Measurements from ENCODE around the gene PDXK. TPM values are rescaled to one million over a fixed set of nuclear protein-coding genes. Genes with fewer than 3 reads are reported as not detected.

PDXK gene
- total RNA-seq, 1 experiment from 2014 or later: 175 TPM

DNA sequence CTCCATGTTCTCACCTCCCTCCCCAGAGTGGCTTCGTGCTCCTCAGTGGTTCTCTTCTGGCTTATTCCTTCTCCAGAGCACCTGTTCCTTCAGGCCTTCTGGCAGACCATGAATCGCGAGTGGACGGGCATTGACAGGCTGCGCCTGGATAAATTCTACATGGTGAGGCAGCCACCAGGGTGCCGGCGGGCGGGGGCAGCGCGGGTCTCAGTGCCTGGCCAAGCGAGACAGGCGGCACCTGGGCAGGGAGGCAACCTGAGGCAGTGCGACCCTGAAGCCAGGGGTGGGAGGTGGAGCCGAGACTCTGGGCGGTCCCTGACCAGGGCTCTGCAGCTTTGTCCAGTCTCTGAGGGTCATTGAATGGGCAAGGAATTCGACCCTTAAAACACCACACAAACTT lies 74.3 kb downstream of the PDXK start:
- Histone ChIP-seq H3K9me3 (ENCODE audit: insufficient read depth, low read depth) (no peaks in the 10 kb centered on the region), H3K27me3 (ENCODE audit: insufficient read depth, low read depth) (no peaks in the 10 kb centered on the region), H2AFZ (no peak overlapping the region), H3K4me2 (no peak overlapping the region), H3F3A (ENCODE audit: insufficient read depth, low read depth) (0 out of 2 replicates have a peak, but pooled peaks cover 4% of the 10 kb centered on the region), H3K9me2 (ENCODE audit: insufficient read depth) (no peaks in the 10 kb centered on the region), H3K79me2 (ENCODE audit: low read depth) (peaks cover 50% of the 10 kb centered on the region), H3K36me3 (ENCODE audit: low read depth) (peaks cover 8% of the 10 kb centered on the region; the same call in 1 of the 2 replicates), H4K20me1 (ENCODE audit: insufficient read depth) (peaks cover 7% of the 10 kb centered on the region), H3K27ac (no peak overlapping the region), H3K4me3 (no peak overlapping the region), H3K4me1 (replicated peaks; ENCODE audit: insufficient read depth) (peaks cover 8% of the 10 kb centered on the region)
- CTCF ChIA-PET: no interaction called here
- DNase-seq: no peak
- TF ChIP-seq EZH2 (IDR thresholded peaks at IDR 0.05; ENCODE audit: low read depth): no peak
- TF ChIP-seq, protein P1, sequence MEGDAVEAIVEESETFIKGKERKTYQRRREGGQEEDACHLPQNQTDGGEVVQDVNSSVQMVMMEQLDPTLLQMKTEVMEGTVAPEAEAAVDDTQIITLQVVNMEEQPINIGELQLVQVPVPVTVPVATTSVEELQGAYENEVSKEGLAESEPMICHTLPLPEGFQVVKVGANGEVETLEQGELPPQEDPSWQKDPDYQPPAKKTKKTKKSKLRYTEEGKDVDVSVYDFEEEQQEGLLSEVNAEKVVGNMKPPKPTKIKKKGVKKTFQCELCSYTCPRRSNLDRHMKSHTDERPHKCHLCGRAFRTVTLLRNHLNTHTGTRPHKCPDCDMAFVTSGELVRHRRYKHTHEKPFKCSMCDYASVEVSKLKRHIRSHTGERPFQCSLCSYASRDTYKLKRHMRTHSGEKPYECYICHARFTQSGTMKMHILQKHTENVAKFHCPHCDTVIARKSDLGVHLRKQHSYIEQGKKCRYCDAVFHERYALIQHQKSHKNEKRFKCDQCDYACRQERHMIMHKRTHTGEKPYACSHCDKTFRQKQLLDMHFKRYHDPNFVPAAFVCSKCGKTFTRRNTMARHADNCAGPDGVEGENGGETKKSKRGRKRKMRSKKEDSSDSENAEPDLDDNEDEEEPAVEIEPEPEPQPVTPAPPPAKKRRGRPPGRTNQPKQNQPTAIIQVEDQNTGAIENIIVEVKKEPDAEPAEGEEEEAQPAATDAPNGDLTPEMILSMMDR (conservative IDR thresholded peaks at IDR 0.05): no peak
- intact Hi-C loops (cut with micrococcal nuclease; ENCODE audit: unreplicated experiment): no loop called here
- POLR2A ChIA-PET (ENCODE audit: unreplicated experiment): no interaction called here
- BruUV-seq (replicated peaks): no TSS peak

DNA sequence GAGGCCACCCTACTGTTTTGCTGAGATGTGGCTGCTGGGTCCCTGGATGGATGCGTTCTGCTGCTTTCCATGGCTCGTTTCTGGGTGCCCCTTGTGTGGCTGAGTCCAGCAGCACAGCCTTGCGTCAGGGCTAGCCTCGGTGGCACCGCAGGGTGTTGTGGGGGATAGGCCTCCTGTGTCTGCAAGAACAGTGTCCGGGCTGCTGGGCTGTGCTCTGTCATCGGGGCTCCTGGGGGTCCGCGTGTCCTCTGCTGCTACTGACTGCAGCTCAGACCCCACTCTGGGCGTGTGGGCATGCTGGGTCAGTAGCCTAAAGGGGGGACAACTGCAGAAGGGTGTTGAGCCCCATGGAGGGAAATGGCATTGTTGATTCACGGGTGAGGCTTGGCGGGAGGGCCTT lies 75.4 kb downstream of the PDXK start:
- CTCF ChIA-PET: no interaction called here
- TF ChIP-seq EZH2 (IDR thresholded peaks at IDR 0.05; ENCODE audit: low read depth): no peak
- TF ChIP-seq, protein P1 (conservative IDR thresholded peaks at IDR 0.05): no peak
- DNase-seq: no peak
- intact Hi-C loops (cut with micrococcal nuclease; ENCODE audit: unreplicated experiment): no loop called here
- peaks cover 7% of the 10 kb centered on the region for H4K20me1 ChIP-seq (ENCODE audit: insufficient read depth)
- BruUV-seq (replicated peaks): no TSS peak
- no peaks in the 10 kb centered on the region for H3K9me2 ChIP-seq (ENCODE audit: insufficient read depth)
- no peak overlapping the region for H3K4me3 ChIP-seq
- H2AFZ ChIP-seq: no peak overlapping the region
- H3K4me2 ChIP-seq: no peak overlapping the region
- H3K36me3 ChIP-seq (ENCODE audit: low read depth): peaks cover 8% of the 10 kb centered on the region; the same call in 1 of the 2 replicates
- no peak overlapping the region for H3K27ac ChIP-seq
- H3K79me2 ChIP-seq (ENCODE audit: low read depth): peaks cover 50% of the 10 kb centered on the region
- no peaks in the 10 kb centered on the region for H3K27me3 ChIP-seq (ENCODE audit: insufficient read depth, low read depth)
- H3F3A ChIP-seq (ENCODE audit: insufficient read depth, low read depth): no peaks in the 10 kb centered on the region
- POLR2A ChIA-PET (ENCODE audit: unreplicated experiment): no interaction called here
- no peaks in the 10 kb centered on the region for H3K9me3 ChIP-seq (ENCODE audit: insufficient read depth, low read depth)
- H3K4me1 ChIP-seq (replicated peaks; ENCODE audit: insufficient read depth): peaks cover 8% of the 10 kb centered on the region; the same call in 1 of the 2 replicates

DNA sequence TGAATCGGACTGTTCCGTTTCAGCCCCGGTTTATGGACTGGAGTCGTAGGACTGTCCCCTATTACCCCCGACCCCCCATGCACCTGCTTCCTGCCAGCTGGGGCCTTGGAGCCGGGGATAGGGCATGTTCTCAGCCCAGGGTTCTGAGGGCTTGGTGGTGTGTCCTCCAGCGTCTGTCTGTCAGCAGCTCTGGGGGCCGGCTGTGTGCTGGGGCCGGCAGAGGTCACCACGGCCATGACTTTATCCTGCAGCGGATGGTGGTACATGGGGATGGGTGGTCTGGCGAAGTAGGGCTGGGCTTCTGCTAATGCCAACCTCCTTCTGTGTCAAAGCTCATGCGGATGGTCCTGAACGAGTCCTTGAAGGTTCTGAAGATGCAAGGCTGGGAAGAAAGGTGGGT lies 75.9 kb downstream of the PDXK start:
- Histone ChIP-seq H3K9me2 (ENCODE audit: insufficient read depth) (no peaks in the 10 kb centered on the region), H3K4me2 (no peak overlapping the region), H3K4me1 (replicated peaks; ENCODE audit: insufficient read depth) (peaks cover 8% of the 10 kb centered on the region; the same call in 1 of the 2 replicates), H3K4me3 (no peak overlapping the region), H3K27ac (no peak overlapping the region), H3F3A (ENCODE audit: insufficient read depth, low read depth) (no peaks in the 10 kb centered on the region), H3K9me3 (ENCODE audit: insufficient read depth, low read depth) (no peaks in the 10 kb centered on the region), H3K79me2 (ENCODE audit: low read depth) (peaks cover 45% of the 10 kb centered on the region), H2AFZ (no peak overlapping the region), H3K27me3 (ENCODE audit: insufficient read depth, low read depth) (no peaks in the 10 kb centered on the region), H3K36me3 (ENCODE audit: low read depth) (peaks cover 8% of the 10 kb centered on the region; the same call in 1 of the 2 replicates), H4K20me1 (ENCODE audit: insufficient read depth) (peaks cover 7% of the 10 kb centered on the region)
- no peak for TF ChIP-seq EZH2 (IDR thresholded peaks at IDR 0.05; ENCODE audit: low read depth)
- TF ChIP-seq, protein P1 (conservative IDR thresholded peaks at IDR 0.05): no peak
- no TSS peak for BruUV-seq (replicated peaks)
- no peak for DNase-seq
- POLR2A ChIA-PET (ENCODE audit: unreplicated experiment): no interaction called here
- CTCF ChIA-PET: no interaction called here
- intact Hi-C loops (cut with micrococcal nuclease; ENCODE audit: unreplicated experiment): no loop called here

All from PC-9 (cell line).